ENCODE data around the gene CNBP. TPM values are rescaled to one million over a fixed set of nuclear protein-coding genes. Genes with fewer than 3 reads are reported as not detected.
"Not testable (repeated sequence)": the region's sequence is repeated elsewhere in the genome, so short reads cannot be mapped to it uniquely, and the experiment has no call there.

The CNBP gene
- total and polyA plus RNA-seq, 2 donors (not counting 3 experiments of a cell fraction or from before 2014, with no cell fraction given), result 196 to 205 TPM

GRCh38 chr3:129196601-129197000, 12.9 kb upstream of the CNBP start:
- POLR2A ChIA-PET, result interaction anchor here (1.2 kb wide), 1 partner anchor 14 kb away, joined by 7 read pairs; the partner anchor contains the start of gene CNBP
- no peak for DNase-seq (ENCODE audit: low read depth, low spot score)
- no peaks in the 10 kb centered on the region for H3K79me2 ChIP-seq (ENCODE audit: control insufficient read depth, insufficient read depth, low read length)
- no TSS peak for BruUV-seq (replicated peaks)
- peak overlapping the region; percentile 84 for H3K4me2 ChIP-seq (ENCODE audit: insufficient read depth, low read length)
- dilution Hi-C loops (cut with MboI; ENCODE audit: extremely low pct_ligation_motif_present, low sequenced_read_pairs), result no loop called here
- intact Hi-C loops (cut with micrococcal nuclease), result loop anchor here (1.0 kb wide), 1 partner anchor 49 kb away; no protein-coding TSS in a partner anchor
- peak overlapping the region; percentile 41 for H3K9ac ChIP-seq (replicated peaks; ENCODE audit: extremely low read depth, insufficient read depth, low read length)
- H4K20me1 ChIP-seq (replicated peaks; ENCODE audit: control insufficient read depth, extremely low read depth, insufficient read depth, low read length), result no peaks in the 10 kb centered on the region
- TF ChIP-seq EZH2 (IDR thresholded peaks at IDR 0.05; ENCODE audit: borderline replicate concordance, low read depth, low read length, severe bottlenecking), result no peak
- CTCF ChIA-PET, result interaction anchor here (1.1 to 4.2 kb wide), 11 partner anchors 8 to 227 kb away, joined by 3 to 38 read pairs (median 8); partner anchors contain the start of gene CNBP
- peaks cover 26% of the 10 kb centered on the region for H3K4me1 ChIP-seq (ENCODE audit: control insufficient read depth, extremely low read depth, insufficient read depth, low read length)
- peak overlapping the region in 1 of 3 experiments; percentile 24 for H3K4me3 ChIP-seq (replicated peaks in 1 of 3; ENCODE audit: insufficient read depth in 1 of 3, low read depth in 1 of 3, low read length in 3 of 3)
- no peaks in the 10 kb centered on the region for H3K9me1 ChIP-seq (replicated peaks; ENCODE audit: control insufficient read depth, extremely low read depth, insufficient read depth, low read length)
- no peaks in the 10 kb centered on the region for H3K9me3 ChIP-seq (replicated peaks; ENCODE audit: control insufficient read depth, insufficient read depth, low read length)
- FAIRE-seq, result peak; percentile 62
- no peaks in the 10 kb centered on the region for H3K27me3 ChIP-seq (ENCODE audit: control insufficient read depth in 2 of 2, insufficient read depth in 2 of 2, low read length in 2 of 2)
- peak overlapping the region; percentile 94 for H2AFZ ChIP-seq (ENCODE audit: low read depth, low read length)
- peak overlapping the region; percentile 81 for H3K27ac ChIP-seq (ENCODE audit: insufficient read depth, low read depth, low read length)
- H3K36me3 ChIP-seq (ENCODE audit: control insufficient read depth in 2 of 2, extremely low read depth in 1 of 2, insufficient read depth in 2 of 2, low read length in 2 of 2), result no peaks in the 10 kb centered on the region

- peak overlapping the region; percentile 41 for H3K9ac ChIP-seq (replicated peaks; ENCODE audit: extremely low read depth, insufficient read depth, low read length)
- H4K20me1 ChIP-seq (replicated peaks; ENCODE audit: control insufficient read depth, extremely low read depth, insufficient read depth, low read length), result no peaks in the 10 kb centered on the region
- FAIRE-seq (peak; percentile 88), DNase-seq (ENCODE audit: low read depth, low spot score) (peak; percentile 82)
- intact Hi-C loops (cut with micrococcal nuclease) (loop anchor here (1.0 kb wide), 1 partner anchor 50 kb away; no protein-coding TSS in a partner anchor), dilution Hi-C loops (cut with MboI; ENCODE audit: extremely low pct_ligation_motif_present, low sequenced_read_pairs) (no loop called here)
- H3K9me1 ChIP-seq (replicated peaks; ENCODE audit: control insufficient read depth, extremely low read depth, insufficient read depth, low read length), result no peaks in the 10 kb centered on the region
- CTCF ChIA-PET, result interaction anchor here (0.5 to 4.2 kb wide), 15 partner anchors 8 to 230 kb away, joined by 3 to 38 read pairs (median 5); partner anchors contain the start of gene CNBP
- peak overlapping the region; percentile 84 for H3K4me2 ChIP-seq (ENCODE audit: insufficient read depth, low read length)
- H3K27me3 ChIP-seq (ENCODE audit: control insufficient read depth in 2 of 2, insufficient read depth in 2 of 2, low read length in 2 of 2), result no peaks in the 10 kb centered on the region
- peak; percentile 68 for TF ChIP-seq JUN (IDR thresholded peaks at IDR 0.05; ENCODE audit: borderline replicate concordance, insufficient read depth, insufficient read length, low read depth)
- no peak for TF ChIP-seq MYC (IDR thresholded peaks at IDR 0.05; ENCODE audit: low read depth, low read length)
- TF ChIP-seq GATA2 (IDR thresholded peaks at IDR 0.05; ENCODE audit: insufficient read depth, insufficient read length, low read depth, low read length), result peak; percentile 33
- TF ChIP-seq POLR2A (IDR thresholded peaks at IDR 0.05; ENCODE audit: low read depth, low read length), result no peak
- TF ChIP-seq FOS (IDR thresholded peaks at IDR 0.05; ENCODE audit: borderline replicate concordance, insufficient read depth, low read length), result peak; percentile 89
- no peak for TF ChIP-seq CTCF (IDR thresholded peaks at IDR 0.05; ENCODE audit: extremely low read depth in 1 of 2, insufficient read depth in 1 of 2, low read depth in 1 of 2, low read length in 2 of 2)
- H3K4me3 ChIP-seq (replicated peaks in 1 of 3; ENCODE audit: insufficient read depth in 1 of 3, low read depth in 1 of 3, low read length in 3 of 3), result peak overlapping the region in 1 of 3 experiments; percentile 23
- peak overlapping the region; percentile 81 for H3K27ac ChIP-seq (ENCODE audit: insufficient read depth, low read depth, low read length)
- H3K36me3 ChIP-seq (ENCODE audit: control insufficient read depth in 2 of 2, extremely low read depth in 1 of 2, insufficient read depth in 2 of 2, low read length in 2 of 2), result no peaks in the 10 kb centered on the region
- POLR2A ChIA-PET, result interaction anchor here (1.2 kb wide), 1 partner anchor 13 kb away, joined by 7 read pairs; the partner anchor contains the start of gene CNBP
- peaks cover 26% of the 10 kb centered on the region for H3K4me1 ChIP-seq (ENCODE audit: control insufficient read depth, extremely low read depth, insufficient read depth, low read length)
- no peaks in the 10 kb centered on the region for H3K9me3 ChIP-seq (replicated peaks; ENCODE audit: control insufficient read depth, insufficient read depth, low read length)
- peak overlapping the region; percentile 60 for H2AFZ ChIP-seq (ENCODE audit: low read depth, low read length)
- BruUV-seq (replicated peaks), result no TSS peak
- no peaks in the 10 kb centered on the region for H3K79me2 ChIP-seq (ENCODE audit: control insufficient read depth, insufficient read depth, low read length)
Observed at GRCh38 chr3:129195731-129196256, 12.1 kb upstream of the CNBP start.

GRCh38 chr3:129189793-129190192, 6.1 kb upstream of the CNBP start:
- DNase-seq (ENCODE audit: low read depth, low spot score); H3K9me3 ChIP-seq (replicated peaks; ENCODE audit: control insufficient read depth, insufficient read depth, low read length); H3K9me1 ChIP-seq (replicated peaks; ENCODE audit: control insufficient read depth, extremely low read depth, insufficient read depth, low read length); dilution Hi-C loops (cut with MboI; ENCODE audit: extremely low pct_ligation_motif_present, low sequenced_read_pairs); H3K27me3 ChIP-seq (ENCODE audit: control insufficient read depth in 2 of 2, insufficient read depth in 2 of 2, low read length in 2 of 2); H3K27ac ChIP-seq (ENCODE audit: insufficient read depth, low read depth, low read length); H3K4me2 ChIP-seq (ENCODE audit: insufficient read depth, low read length); BruUV-seq (replicated peaks); H3K36me3 ChIP-seq (ENCODE audit: control insufficient read depth in 2 of 2, extremely low read depth in 1 of 2, insufficient read depth in 2 of 2, low read length in 2 of 2); H3K9ac ChIP-seq (replicated peaks; ENCODE audit: extremely low read depth, insufficient read depth, low read length); H3K79me2 ChIP-seq (ENCODE audit: control insufficient read depth, insufficient read depth, low read length); H2AFZ ChIP-seq (ENCODE audit: low read depth, low read length); H4K20me1 ChIP-seq (replicated peaks; ENCODE audit: control insufficient read depth, extremely low read depth, insufficient read depth, low read length); H3K4me1 ChIP-seq (ENCODE audit: control insufficient read depth, extremely low read depth, insufficient read depth, low read length); intact Hi-C loops (cut with micrococcal nuclease); H3K4me3 ChIP-seq (replicated peaks in 1 of 3; ENCODE audit: insufficient read depth in 1 of 3, low read depth in 1 of 3, low read length in 3 of 3); POLR2A ChIA-PET; CTCF ChIA-PET: not testable (repeated sequence)
- peak; percentile 95 for FAIRE-seq

All from endothelial cell of umbilical vein (primary cell).